Liver (tissue), 3 donors: Measurements from ENCODE around the gene VPS37D.
A peak's percentile ranks its signal among the peaks of the same experiment; 100 is the strongest.

Experiments
- FOXA1 ChIP-seq: IDR thresholded peaks from 2 replicates; pipeline ENCODE4 v1.6.1; 2016; ENCODE audit warnings: antibody characterized with exemption
- SP1 ChIP-seq: IDR thresholded peaks from 2 replicates; pipeline ENCODE4 v1.6.1; 2018; ENCODE audit warnings: antibody characterized with exemption, mild to moderate bottlenecking
- TF ChIP-seq, protein P1 (sequence below): fragments of 150-350 bp; IDR thresholded peaks from 2 replicates; pipeline ENCODE4 v1.5.1; 2017; ENCODE audit warnings: improper control_type of control experiment, low read depth, low read length; ENCODE audit not compliant: missing input control
- TF ChIP-seq, protein P2 (sequence below): IDR thresholded peaks from 2 replicates; pipeline ENCODE4 v1.6.1; 2016; ENCODE audit warnings: antibody characterized with exemption
- TF ChIP-seq, protein P3 (sequence below): IDR thresholded peaks from 2 replicates; pipeline ENCODE4 v1.6.1; 2016; ENCODE audit warnings: antibody characterized with exemption, mild to moderate bottlenecking
- donor health status: healthy.
- donor health status: healthy.

GRCh38 chr7:73652541-73652949, 15.1 kb upstream of the VPS37D start:
- TF ChIP-seq, protein P1, sequence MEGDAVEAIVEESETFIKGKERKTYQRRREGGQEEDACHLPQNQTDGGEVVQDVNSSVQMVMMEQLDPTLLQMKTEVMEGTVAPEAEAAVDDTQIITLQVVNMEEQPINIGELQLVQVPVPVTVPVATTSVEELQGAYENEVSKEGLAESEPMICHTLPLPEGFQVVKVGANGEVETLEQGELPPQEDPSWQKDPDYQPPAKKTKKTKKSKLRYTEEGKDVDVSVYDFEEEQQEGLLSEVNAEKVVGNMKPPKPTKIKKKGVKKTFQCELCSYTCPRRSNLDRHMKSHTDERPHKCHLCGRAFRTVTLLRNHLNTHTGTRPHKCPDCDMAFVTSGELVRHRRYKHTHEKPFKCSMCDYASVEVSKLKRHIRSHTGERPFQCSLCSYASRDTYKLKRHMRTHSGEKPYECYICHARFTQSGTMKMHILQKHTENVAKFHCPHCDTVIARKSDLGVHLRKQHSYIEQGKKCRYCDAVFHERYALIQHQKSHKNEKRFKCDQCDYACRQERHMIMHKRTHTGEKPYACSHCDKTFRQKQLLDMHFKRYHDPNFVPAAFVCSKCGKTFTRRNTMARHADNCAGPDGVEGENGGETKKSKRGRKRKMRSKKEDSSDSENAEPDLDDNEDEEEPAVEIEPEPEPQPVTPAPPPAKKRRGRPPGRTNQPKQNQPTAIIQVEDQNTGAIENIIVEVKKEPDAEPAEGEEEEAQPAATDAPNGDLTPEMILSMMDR = no peak
- no peak for TF ChIP-seq FOXA1
- peak; percentile 79 for TF ChIP-seq SP1
- TF ChIP-seq, protein P2, sequence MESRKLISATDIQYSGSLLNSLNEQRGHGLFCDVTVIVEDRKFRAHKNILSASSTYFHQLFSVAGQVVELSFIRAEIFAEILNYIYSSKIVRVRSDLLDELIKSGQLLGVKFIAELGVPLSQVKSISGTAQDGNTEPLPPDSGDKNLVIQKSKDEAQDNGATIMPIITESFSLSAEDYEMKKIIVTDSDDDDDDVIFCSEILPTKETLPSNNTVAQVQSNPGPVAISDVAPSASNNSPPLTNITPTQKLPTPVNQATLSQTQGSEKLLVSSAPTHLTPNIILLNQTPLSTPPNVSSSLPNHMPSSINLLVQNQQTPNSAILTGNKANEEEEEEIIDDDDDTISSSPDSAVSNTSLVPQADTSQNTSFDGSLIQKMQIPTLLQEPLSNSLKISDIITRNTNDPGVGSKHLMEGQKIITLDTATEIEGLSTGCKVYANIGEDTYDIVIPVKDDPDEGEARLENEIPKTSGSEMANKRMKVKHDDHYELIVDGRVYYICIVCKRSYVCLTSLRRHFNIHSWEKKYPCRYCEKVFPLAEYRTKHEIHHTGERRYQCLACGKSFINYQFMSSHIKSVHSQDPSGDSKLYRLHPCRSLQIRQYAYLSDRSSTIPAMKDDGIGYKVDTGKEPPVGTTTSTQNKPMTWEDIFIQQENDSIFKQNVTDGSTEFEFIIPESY = no peak
- TF ChIP-seq, protein P3, sequence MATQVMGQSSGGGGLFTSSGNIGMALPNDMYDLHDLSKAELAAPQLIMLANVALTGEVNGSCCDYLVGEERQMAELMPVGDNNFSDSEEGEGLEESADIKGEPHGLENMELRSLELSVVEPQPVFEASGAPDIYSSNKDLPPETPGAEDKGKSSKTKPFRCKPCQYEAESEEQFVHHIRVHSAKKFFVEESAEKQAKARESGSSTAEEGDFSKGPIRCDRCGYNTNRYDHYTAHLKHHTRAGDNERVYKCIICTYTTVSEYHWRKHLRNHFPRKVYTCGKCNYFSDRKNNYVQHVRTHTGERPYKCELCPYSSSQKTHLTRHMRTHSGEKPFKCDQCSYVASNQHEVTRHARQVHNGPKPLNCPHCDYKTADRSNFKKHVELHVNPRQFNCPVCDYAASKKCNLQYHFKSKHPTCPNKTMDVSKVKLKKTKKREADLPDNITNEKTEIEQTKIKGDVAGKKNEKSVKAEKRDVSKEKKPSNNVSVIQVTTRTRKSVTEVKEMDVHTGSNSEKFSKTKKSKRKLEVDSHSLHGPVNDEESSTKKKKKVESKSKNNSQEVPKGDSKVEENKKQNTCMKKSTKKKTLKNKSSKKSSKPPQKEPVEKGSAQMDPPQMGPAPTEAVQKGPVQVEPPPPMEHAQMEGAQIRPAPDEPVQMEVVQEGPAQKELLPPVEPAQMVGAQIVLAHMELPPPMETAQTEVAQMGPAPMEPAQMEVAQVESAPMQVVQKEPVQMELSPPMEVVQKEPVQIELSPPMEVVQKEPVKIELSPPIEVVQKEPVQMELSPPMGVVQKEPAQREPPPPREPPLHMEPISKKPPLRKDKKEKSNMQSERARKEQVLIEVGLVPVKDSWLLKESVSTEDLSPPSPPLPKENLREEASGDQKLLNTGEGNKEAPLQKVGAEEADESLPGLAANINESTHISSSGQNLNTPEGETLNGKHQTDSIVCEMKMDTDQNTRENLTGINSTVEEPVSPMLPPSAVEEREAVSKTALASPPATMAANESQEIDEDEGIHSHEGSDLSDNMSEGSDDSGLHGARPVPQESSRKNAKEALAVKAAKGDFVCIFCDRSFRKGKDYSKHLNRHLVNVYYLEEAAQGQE = no peak
